ENCODE data around the gene TXNRD1. TPM values are rescaled to one million over a fixed set of nuclear protein-coding genes. Genes with fewer than 3 reads are reported as not detected.
"Not testable (repeated sequence)": the region's sequence is repeated elsewhere in the genome, so short reads cannot be mapped to it uniquely, and the experiment has no call there.

Gene TXNRD1
- total RNA-seq, 1 donor: 350 TPM

DNA sequence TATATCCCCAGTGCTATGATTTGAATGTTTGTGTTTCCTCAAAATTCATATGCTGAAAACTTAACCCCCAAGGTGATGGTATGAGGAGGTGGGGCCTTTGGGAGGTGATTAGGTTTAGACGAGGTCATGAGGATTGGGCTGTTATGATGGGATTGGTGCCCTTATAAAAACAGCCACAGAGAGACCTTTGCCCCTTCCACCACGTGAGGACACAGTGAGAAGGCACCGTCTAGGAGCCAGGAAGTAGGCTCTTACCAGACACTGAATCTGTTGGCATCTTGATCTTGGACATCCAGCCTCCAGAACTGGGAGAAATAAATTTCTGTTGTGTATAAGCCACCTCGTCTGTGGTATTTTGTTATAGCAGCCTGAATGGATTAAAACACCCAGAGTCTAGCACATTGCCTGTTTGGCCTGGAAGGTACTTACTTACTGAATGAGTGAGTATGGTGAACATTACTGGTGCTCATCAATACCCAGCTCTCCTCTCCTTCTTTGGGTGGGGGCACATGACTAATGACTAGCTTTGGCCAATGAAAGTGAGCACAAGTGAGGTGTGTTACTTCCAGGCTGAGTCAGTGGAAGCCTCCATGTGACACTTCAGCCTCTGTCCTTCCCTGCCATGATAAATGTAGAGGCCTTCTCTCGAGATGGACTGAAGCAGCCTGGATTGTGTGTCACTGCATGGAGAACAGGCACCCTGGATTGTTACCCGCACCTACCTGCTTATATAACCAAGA, 168.7 kb downstream of the TXNRD1 start:
- TF ChIP-seq, protein P1, sequence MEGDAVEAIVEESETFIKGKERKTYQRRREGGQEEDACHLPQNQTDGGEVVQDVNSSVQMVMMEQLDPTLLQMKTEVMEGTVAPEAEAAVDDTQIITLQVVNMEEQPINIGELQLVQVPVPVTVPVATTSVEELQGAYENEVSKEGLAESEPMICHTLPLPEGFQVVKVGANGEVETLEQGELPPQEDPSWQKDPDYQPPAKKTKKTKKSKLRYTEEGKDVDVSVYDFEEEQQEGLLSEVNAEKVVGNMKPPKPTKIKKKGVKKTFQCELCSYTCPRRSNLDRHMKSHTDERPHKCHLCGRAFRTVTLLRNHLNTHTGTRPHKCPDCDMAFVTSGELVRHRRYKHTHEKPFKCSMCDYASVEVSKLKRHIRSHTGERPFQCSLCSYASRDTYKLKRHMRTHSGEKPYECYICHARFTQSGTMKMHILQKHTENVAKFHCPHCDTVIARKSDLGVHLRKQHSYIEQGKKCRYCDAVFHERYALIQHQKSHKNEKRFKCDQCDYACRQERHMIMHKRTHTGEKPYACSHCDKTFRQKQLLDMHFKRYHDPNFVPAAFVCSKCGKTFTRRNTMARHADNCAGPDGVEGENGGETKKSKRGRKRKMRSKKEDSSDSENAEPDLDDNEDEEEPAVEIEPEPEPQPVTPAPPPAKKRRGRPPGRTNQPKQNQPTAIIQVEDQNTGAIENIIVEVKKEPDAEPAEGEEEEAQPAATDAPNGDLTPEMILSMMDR (IDR thresholded peaks at IDR 0.05; ENCODE audit: insufficient read depth, low read length): no peak
- no peak for DNase-seq (ENCODE audit: low read depth)
- no peak overlapping the region for H3K4me3 ChIP-seq (ENCODE audit: low read depth, low read length)

DNA sequence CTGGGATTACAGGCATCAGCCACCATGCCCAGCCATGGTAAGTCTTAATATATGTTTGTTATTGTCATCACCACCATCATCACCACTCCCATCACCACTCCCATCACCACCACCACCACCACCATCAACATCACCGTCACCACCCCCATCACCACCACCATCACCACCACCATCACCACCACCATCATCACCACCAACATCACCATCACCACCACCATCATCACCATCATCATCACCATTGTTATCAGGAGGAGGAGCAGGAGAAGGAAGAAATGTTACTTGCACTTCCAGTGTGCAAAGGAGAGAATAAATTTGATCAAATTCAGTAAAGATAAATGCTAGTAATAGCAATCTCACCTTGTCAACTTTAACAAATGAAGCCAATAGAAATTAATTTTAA, 169.9 kb downstream of the TXNRD1 start:
- H3K4me3 ChIP-seq (ENCODE audit: low read depth, low read length): no peak overlapping the region
- no peak for DNase-seq (ENCODE audit: low read depth)
- TF ChIP-seq, protein P1 (IDR thresholded peaks at IDR 0.05; ENCODE audit: insufficient read depth, low read length): no peak

DNA sequence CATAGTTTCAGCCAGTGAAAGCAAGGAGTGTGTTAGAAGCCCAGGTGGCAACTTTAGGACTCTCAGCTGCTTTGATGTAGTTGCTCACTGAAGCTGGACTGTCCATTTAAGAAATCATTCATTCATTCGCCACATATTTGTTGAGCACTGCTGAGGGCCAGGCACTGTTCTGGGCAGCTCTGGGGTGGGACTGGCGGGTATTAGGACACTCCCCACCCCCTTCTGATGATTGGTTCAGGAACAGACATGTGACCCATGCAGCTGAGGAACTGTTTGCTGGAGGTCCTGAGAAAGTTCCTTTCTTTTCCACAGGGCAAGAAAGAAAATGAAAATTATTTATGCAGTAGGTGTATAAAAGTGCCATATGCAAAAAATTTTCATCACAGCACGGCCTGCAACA, 170.9 kb downstream of the TXNRD1 start:
- TF ChIP-seq, protein P1 (IDR thresholded peaks at IDR 0.05; ENCODE audit: insufficient read depth, low read length): no peak
- H3K4me3 ChIP-seq (ENCODE audit: low read depth, low read length): no peak overlapping the region
- no peak for DNase-seq (ENCODE audit: low read depth)

DNA sequence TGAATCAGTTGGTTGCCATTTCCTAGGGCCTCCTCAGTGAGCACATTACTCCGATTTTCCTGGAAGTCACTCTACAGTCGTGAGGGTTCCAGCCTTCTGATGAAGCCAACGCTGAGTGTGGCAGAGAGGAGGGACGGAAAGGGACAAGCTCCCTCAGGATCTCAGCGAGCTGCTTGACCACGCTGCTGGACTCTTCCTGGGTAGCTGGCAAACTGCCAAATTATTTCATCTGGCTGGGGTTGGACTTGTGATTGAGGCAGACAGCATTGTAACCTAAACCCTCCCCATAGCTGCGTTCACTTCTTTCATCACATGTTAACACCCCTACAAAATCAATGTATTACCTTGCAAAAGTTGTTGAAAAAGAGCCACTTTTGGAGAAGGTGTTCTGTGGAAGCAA, 171.6 kb downstream of the TXNRD1 start:
- no peak overlapping the region for H3K4me3 ChIP-seq (ENCODE audit: low read depth, low read length)
- TF ChIP-seq, protein P1 (IDR thresholded peaks at IDR 0.05; ENCODE audit: insufficient read depth, low read length): no peak
- DNase-seq (ENCODE audit: low read depth): peak; percentile 47

DNA sequence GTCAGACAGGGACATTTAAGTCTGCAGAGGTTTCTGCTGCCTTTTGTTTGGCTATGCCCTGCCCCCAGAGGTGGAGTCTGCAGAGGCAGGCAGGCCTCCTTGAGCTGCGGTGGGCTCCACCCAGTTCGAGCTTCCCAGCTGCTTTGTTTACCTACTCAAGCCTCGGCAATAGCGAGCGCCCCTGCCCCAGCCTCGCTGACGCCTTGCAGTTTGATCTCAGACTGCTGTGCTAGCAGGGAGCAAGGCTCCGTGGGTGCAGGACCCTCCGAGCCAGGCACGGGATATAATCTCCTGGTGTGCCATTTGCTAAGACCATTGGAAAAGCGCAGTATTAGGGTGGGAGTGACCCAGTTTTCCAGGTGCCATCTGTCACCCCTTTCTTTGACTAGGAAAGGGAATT, 178.5 kb downstream of the TXNRD1 start:
- not testable (repeated sequence) for H3K4me3 ChIP-seq (ENCODE audit: low read depth, low read length)

More for the DNA sequence above, 178.5 kb downstream of the TXNRD1 start:
- not testable (repeated sequence) for DNase-seq (ENCODE audit: low read depth)

Other genes with a start within 250 kb of the TXNRD1 start
- 16.5 and 20.3 TPM in 2 replicates for gene TDG, start 249.9 kb upstream of the TXNRD1 start, total RNA-seq (ENCODE audit: low replicate concordance)
- 46.0 and 55.3 TPM in 2 replicates for gene GLT8D2, start 165.6 kb upstream of the TXNRD1 start, total RNA-seq (ENCODE audit: low replicate concordance)
- 28.3 and 30.5 TPM in 2 replicates for gene HCFC2, start 151.2 kb upstream of the TXNRD1 start, total RNA-seq (ENCODE audit: low replicate concordance)
- gene NFYB, start 77.6 kb upstream of the TXNRD1 start, total RNA-seq (ENCODE audit: low replicate concordance): 20.2 and 43.7 TPM in 2 replicates
- 14.9 and 55.9 TPM in 2 replicates for gene EID3, start 88.0 kb downstream of the TXNRD1 start, total RNA-seq (ENCODE audit: low replicate concordance)
- gene CHST11, start 241.2 kb downstream of the TXNRD1 start, total RNA-seq (ENCODE audit: low replicate concordance): 10.8 and 13.4 TPM in 2 replicates